BLaER1 treated with 17β-estradiol and CSF1 and Interleukin-3, amounts not matched to agents 10 nM and 100 nM (cell line): ENCODE measurements around the gene CHRM5.
"Not testable (repeated sequence)": the region's sequence is repeated elsewhere in the genome, so short reads cannot be mapped to it uniquely, and the experiment has no call there.

Experiments used
- H3K27ac ChIP-seq, 11 experiments: shearing (Covaris generic); formaldehyde crosslinking; 2 replicates each; pipeline ENCODE4 v1.8.1; 2022
- H3K27me3 ChIP-seq, 11 experiments: shearing (Covaris generic); formaldehyde crosslinking; 2 replicates each; pipeline ENCODE4 v1.8.1; 2022
- H3K36me3 ChIP-seq, 11 experiments: shearing (Covaris generic); formaldehyde crosslinking; 2 replicates each; pipeline ENCODE4 v1.8.1; 2022
- H3K4me1 ChIP-seq, 10 experiments: shearing (Covaris generic); formaldehyde crosslinking; 2 replicates each; pipeline ENCODE4 v1.8.1; 2022
- H3K4me2 ChIP-seq, 11 experiments: shearing (Covaris generic); formaldehyde crosslinking; 2 replicates each; pipeline ENCODE4 v1.8.1; 2022
- H3K4me3 ChIP-seq, 10 experiments: shearing (Covaris generic); formaldehyde crosslinking; 2 replicates each; pipeline ENCODE4 v1.8.1; 2022
- H3K9ac ChIP-seq, 11 experiments: shearing (Covaris generic); formaldehyde crosslinking; 2 replicates each; pipeline ENCODE4 v1.8.1; 2022
- H3K9me3 ChIP-seq, 11 experiments: shearing (Covaris generic); formaldehyde crosslinking; replicated peaks in 1 of 11; 2 replicates each; pipeline ENCODE4 v1.8.1; 2022
- H4K20me1 ChIP-seq, 11 experiments: shearing (Covaris generic); formaldehyde crosslinking; 2 replicates each; pipeline ENCODE4 v1.8.1; 2022
- Cebpa-rat ChIP-seq, 11 experiments: shearing (Covaris generic); IDR thresholded peaks; 2 replicates each; pipeline ENCODE4 v1.8.1; 2022

CHRM5 gene

GRCh38 chr15:34046471-34047145, 78.3 kb downstream of the CHRM5 start:
- no peak overlapping the region for H3K4me3 ChIP-seq

GRCh38 chr15:34047893-34048775, 79.8 kb downstream of the CHRM5 start:
- no peaks in the 10 kb centered on the region for H3K4me1 ChIP-seq
- H3K9ac ChIP-seq: no peak overlapping the region
- no peak overlapping the region for H3K27ac ChIP-seq
- peaks cover 44 to 60% (median 52%) of the 10 kb centered on the region in 11 experiments for H3K9me3 ChIP-seq
- no peak overlapping the region for H3K4me2 ChIP-seq
- H3K4me3 ChIP-seq: no peak overlapping the region
- H4K20me1 ChIP-seq: no peaks in the 10 kb centered on the region
- H3K27me3 ChIP-seq: no peaks in the 10 kb centered on the region
- no peak for TF ChIP-seq Cebpa-rat (IDR thresholded peaks at IDR 0.05)
- peaks cover 0 to 4% (median 0%) of the 10 kb centered on the region in 11 experiments; a peak in 1 of 22 replicates for H3K36me3 ChIP-seq

More at GRCh38 chr15:34046471-34047145, 78.3 kb downstream of the CHRM5 start:
- no peak for TF ChIP-seq Cebpa-rat (IDR thresholded peaks at IDR 0.05)
- Histone ChIP-seq H3K4me2 (no peak overlapping the region), H4K20me1 (no peaks in the 10 kb centered on the region), H3K9me3 (peaks cover 36 to 46% (median 44%) of the 10 kb centered on the region in 11 experiments), H3K36me3 (peaks cover 0 to 4% (median 0%) of the 10 kb centered on the region in 11 experiments; a peak in 1 of 22 replicates), H3K27me3 (no peaks in the 10 kb centered on the region), H3K4me1 (no peaks in the 10 kb centered on the region), H3K27ac (no peak overlapping the region), H3K9ac (no peak overlapping the region)

GRCh38 chr15:34049112-34049511, 80.8 kb downstream of the CHRM5 start:
- Histone ChIP-seq H3K27me3 (no peaks in the 10 kb centered on the region), H3K9ac (no peak overlapping the region), H3K9me3 (peaks cover 44 to 60% (median 52%) of the 10 kb centered on the region in 11 experiments), H3K4me2 (no peak overlapping the region), H3K4me3 (no peak overlapping the region), H3K36me3 (peaks cover 0 to 4% (median 0%) of the 10 kb centered on the region in 11 experiments; a peak in 1 of 22 replicates), H3K4me1 (no peaks in the 10 kb centered on the region), H3K27ac (no peak overlapping the region), H4K20me1 (no peaks in the 10 kb centered on the region)
- no peak for TF ChIP-seq Cebpa-rat (IDR thresholded peaks at IDR 0.05)

GRCh38 chr15:34050385-34050784, 82.1 kb downstream of the CHRM5 start:
- H3K9ac ChIP-seq, H3K36me3 ChIP-seq, H3K4me3 ChIP-seq, H3K27me3 ChIP-seq, H3K27ac ChIP-seq, H4K20me1 ChIP-seq, H3K4me1 ChIP-seq, H3K4me2 ChIP-seq: not testable (repeated sequence)
- H3K9me3 ChIP-seq: peaks cover 44 to 60% (median 52%) of the 10 kb centered on the region in 11 experiments

DNA sequence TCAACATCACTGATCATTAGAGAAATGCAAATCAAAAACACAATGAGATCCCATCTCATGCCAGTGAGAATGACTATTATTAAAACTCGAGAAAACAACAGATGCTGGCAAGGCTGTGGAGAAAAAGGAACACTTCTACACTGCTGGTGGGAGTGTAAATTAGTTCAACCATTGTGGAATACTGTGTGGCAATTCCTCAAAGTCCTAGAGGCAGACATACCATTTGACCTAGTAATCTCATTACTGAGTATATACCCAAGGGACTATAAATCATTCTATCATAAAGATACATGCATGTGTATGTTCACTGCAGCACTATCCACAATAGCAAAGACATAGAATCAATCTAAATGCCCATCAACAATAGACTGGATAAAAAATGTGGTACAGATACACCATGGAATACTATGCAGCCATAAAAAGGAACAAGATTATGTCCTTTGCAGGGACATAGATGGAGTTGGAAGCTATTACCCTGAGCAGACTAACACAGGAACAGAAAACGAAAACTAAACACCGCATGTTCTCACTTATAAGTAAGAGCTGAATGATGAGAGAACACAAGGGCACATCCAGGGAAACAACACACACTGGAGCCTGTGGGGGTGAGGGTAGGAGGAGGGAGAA, 85.9 kb downstream of the CHRM5 start:
- Histone ChIP-seq H4K20me1 (no peaks in the 10 kb centered on the region), H3K4me3 (no peak overlapping the region), H3K4me2 (no peak overlapping the region), H3K9me3 (peaks cover 29 to 38% (median 33%) of the 10 kb centered on the region in 11 experiments), H3K36me3 (peaks cover 0 to 4% (median 0%) of the 10 kb centered on the region in 11 experiments; a peak in 1 of 22 replicates), H3K27ac (no peak overlapping the region), H3K4me1 (no peaks in the 10 kb centered on the region), H3K9ac (no peak overlapping the region), H3K27me3 (no peaks in the 10 kb centered on the region)
- no peak for TF ChIP-seq Cebpa-rat (IDR thresholded peaks at IDR 0.05)

GRCh38 chr15:34055868-34056595, 87.7 kb downstream of the CHRM5 start:
- no peak overlapping the region for H3K4me2 ChIP-seq
- TF ChIP-seq Cebpa-rat (IDR thresholded peaks at IDR 0.05): no peak
- H3K36me3 ChIP-seq: no peaks in the 10 kb centered on the region
- H3K27me3 ChIP-seq: no peaks in the 10 kb centered on the region
- no peak overlapping the region for H3K27ac ChIP-seq
- no peak overlapping the region for H3K4me3 ChIP-seq
- no peaks in the 10 kb centered on the region for H3K4me1 ChIP-seq
- H3K9ac ChIP-seq: no peak overlapping the region
- H4K20me1 ChIP-seq: no peaks in the 10 kb centered on the region
- peaks cover 10 to 20% (median 15%) of the 10 kb centered on the region in 11 experiments for H3K9me3 ChIP-seq

GRCh38 chr15:34056911-34057310, 88.6 kb downstream of the CHRM5 start:
- Histone ChIP-seq H3K4me3 (no peak overlapping the region), H3K4me2 (no peak overlapping the region), H3K9me3 (peaks cover 2 to 11% (median 6%) of the 10 kb centered on the region in 11 experiments; a peak in 21 of 22 replicates), H3K27me3 (no peaks in the 10 kb centered on the region), H3K27ac (no peak overlapping the region), H3K9ac (no peak overlapping the region), H3K36me3 (no peaks in the 10 kb centered on the region), H3K4me1 (no peaks in the 10 kb centered on the region), H4K20me1 (no peaks in the 10 kb centered on the region)
- TF ChIP-seq Cebpa-rat (IDR thresholded peaks at IDR 0.05): no peak

GRCh38 chr15:34059476-34059875, 91.2 kb downstream of the CHRM5 start:
- H3K4me2 ChIP-seq: no peak overlapping the region
- H3K27me3 ChIP-seq: no peaks in the 10 kb centered on the region
- no peaks in the 10 kb centered on the region for H3K9me3 ChIP-seq
- H3K36me3 ChIP-seq: no peaks in the 10 kb centered on the region
- H3K9ac ChIP-seq: no peak overlapping the region
- no peaks in the 10 kb centered on the region for H4K20me1 ChIP-seq
- H3K27ac ChIP-seq: no peak overlapping the region
- no peak overlapping the region for H3K4me3 ChIP-seq
- no peak for TF ChIP-seq Cebpa-rat (IDR thresholded peaks at IDR 0.05)
- peaks cover 0 to 6% (median 2%) of the 10 kb centered on the region in 10 experiments; a peak in 10 of 20 replicates for H3K4me1 ChIP-seq
